A673 (cell line): ENCODE measurements around the gene RPL37A. TPM values are rescaled to one million over a fixed set of nuclear protein-coding genes. Genes with fewer than 3 reads are reported as not detected.

Experiments
- BruUV-seq: library from RNA; stranded (reverse); fragments of 400-500 nt; replicated peaks from 2 replicates; lab custom pipeline; 2021; lab: Mats Ljungman, UMichigan
- CTCF ChIA-PET: fragments of 300-600 bp; sonication (Branson Sonifier 250); formaldehyde crosslinking; loops from one replicate; lab custom pipeline; 2022; ENCODE audit warnings: antibody characterized with exemption; lab: Charles Lee
- POLR2A ChIA-PET: fragments of 300-600 bp; sonication (Branson Sonifier 250); formaldehyde crosslinking; loops from one replicate; lab custom pipeline; 2022; ENCODE audit warnings: antibody characterized with exemption; ENCODE audit not compliant: low non-redundant PET; lab: Charles Lee
- DNase-seq: peaks from one replicate; pipeline ENCODE4 v3.0.0-alpha.2; 2015; ENCODE audit warnings: low spot score
- H3K27ac ChIP-seq: fragments of 200-600 bp; sonication (generic); 2 replicates; pipeline ENCODE4 v1.5.1; 2016; ENCODE audit warnings: mixed run types, low read depth, mild to moderate bottlenecking, mixed read lengths, antibody characterized with exemption, low read length; ENCODE audit not compliant: poor library complexity, severe bottlenecking
- H3K27me3 ChIP-seq: fragments of 200-600 bp; sonication (generic); replicated peaks from 2 replicates; pipeline ENCODE4 v1.6.1; 2017; ENCODE audit warnings: mixed run types, low read depth, mild to moderate bottlenecking, mixed read lengths, antibody characterized with exemption, low read length; ENCODE audit not compliant: insufficient read depth, poor library complexity
- H3K36me3 ChIP-seq: fragments of 200-600 bp; sonication (generic); 2 replicates; pipeline ENCODE4 v1.6.1; 2016; ENCODE audit warnings: mixed run types, mild to moderate bottlenecking, mixed read lengths, antibody characterized with exemption, low read length; ENCODE audit not compliant: insufficient read depth, poor library complexity, severe bottlenecking
- H3K4me1 ChIP-seq: fragments of 200-600 bp; sonication (generic); 2 replicates; pipeline ENCODE4 v1.6.1; 2017; ENCODE audit warnings: mixed run types, mild to moderate bottlenecking, mixed read lengths, antibody characterized with exemption, low read length; ENCODE audit not compliant: insufficient read depth, poor library complexity, severe bottlenecking
- H3K4me3 ChIP-seq: fragments of 200-600 bp; sonication (generic); 2 replicates; pipeline ENCODE4 v1.5.1; 2016; ENCODE audit warnings: low read depth, mixed run types, mild to moderate bottlenecking, mixed read lengths, low read length; ENCODE audit not compliant: poor library complexity, severe bottlenecking
- H3K9me3 ChIP-seq: fragments of 200-600 bp; sonication (generic); 2 replicates; pipeline ENCODE4 v1.6.1; 2016; ENCODE audit warnings: mixed run types, low read depth, mild to moderate bottlenecking, mixed read lengths, antibody characterized with exemption, low read length; ENCODE audit not compliant: poor library complexity, severe bottlenecking
- CTCF ChIP-seq: fragments of 300-800, 200-600 bp; sonication (generic); conservative IDR thresholded peaks from 2 replicates; pipeline ENCODE4 v1.5.1; 2017; ENCODE audit warnings: low read depth, mild to moderate bottlenecking, antibody characterized with exemption, low read length, moderate library complexity, mixed read lengths
- EZH2 ChIP-seq: fragments of 200-600 bp; sonication (generic); IDR thresholded peaks from 2 replicates; pipeline ENCODE4 v1.6.1; 2017; ENCODE audit warnings: borderline replicate concordance, low read depth, mild to moderate bottlenecking, mixed read lengths, antibody characterized with exemption, low read length; ENCODE audit not compliant: poor library complexity, severe bottlenecking
- intact Hi-C: fragments of 100-400 bp; cut with micrococcal nuclease; formaldehyde crosslinking; loops from one replicate; pipeline ENCODE4 v1.10.0; 2022; ENCODE audit not compliant: unreplicated experiment
- total RNA-seq: library from RNA; stranded (reverse); gene quantifications from 2 replicates; pipeline ENCODE4 v1.2.3, GENCODE V29; 2021

RPL37A gene
- total RNA-seq, 1 experiment from 2014 or later: 2,455 TPM

- Histone ChIP-seq H3K27ac (no peak overlapping the region), H3K4me1 (peaks cover 34% of the 10 kb centered on the region), H3K27me3 (no peaks in the 10 kb centered on the region), H3K36me3 (no peaks in the 10 kb centered on the region), H3K9me3 (no peaks in the 10 kb centered on the region), H3K4me3 (no peak overlapping the region)
- BruUV-seq: no TSS peak
- TF ChIP-seq EZH2 (no peak), CTCF (no peak)
- peak; percentile 34 for DNase-seq
- ChIA-PET CTCF (no interaction called here), POLR2A (no interaction called here)
- intact Hi-C loops: no loop called here
These were observed 5.3 kb upstream of the RPL37A start for GRCh38 chr2:216493334-216493685.

- no TSS peak for BruUV-seq
- Histone ChIP-seq H3K36me3 (peaks cover 19% of the 10 kb centered on the region), H3K4me3 (no peak overlapping the region), H3K9me3 (no peaks in the 10 kb centered on the region), H3K27ac (no peak overlapping the region), H3K27me3 (no peaks in the 10 kb centered on the region), H3K4me1 (peaks cover 43% of the 10 kb centered on the region)
- intact Hi-C loops: no loop called here
- ChIA-PET POLR2A (no interaction called here), CTCF (no interaction called here)
- TF ChIP-seq CTCF (no peak), EZH2 (no peak)
- DNase-seq: no peak
These were observed 3.0 kb upstream of the RPL37A start for GRCh38 chr2:216495656-216496055.

- intact Hi-C loops: no loop called here
- ChIA-PET POLR2A (no interaction called here), CTCF (no interaction called here)
- H3K9me3 ChIP-seq: no peaks in the 10 kb centered on the region
- H3K36me3 ChIP-seq: peaks cover 38% of the 10 kb centered on the region
- BruUV-seq: no TSS peak
- peak overlapping the region; percentile 79 for H3K4me3 ChIP-seq
- H3K27ac ChIP-seq: no peak overlapping the region
- H3K4me1 ChIP-seq: peaks cover 45% of the 10 kb centered on the region
- DNase-seq: no peak
- no peak for TF ChIP-seq CTCF
- TF ChIP-seq EZH2: no peak
- no peaks in the 10 kb centered on the region for H3K27me3 ChIP-seq
These were observed 1.1 kb upstream of the RPL37A start for GRCh38 chr2:216497382-216498069.
